Epidermal melanocyte (primary cell): ENCODE results near the gene CHN2.

Experiments
- DNase-seq: peaks from one replicate; pipeline ENCODE4 v3.0.0; 2011; ENCODE audit warnings: low spot score; ENCODE audit not compliant: insufficient read length

The CHN2 gene

DNA sequence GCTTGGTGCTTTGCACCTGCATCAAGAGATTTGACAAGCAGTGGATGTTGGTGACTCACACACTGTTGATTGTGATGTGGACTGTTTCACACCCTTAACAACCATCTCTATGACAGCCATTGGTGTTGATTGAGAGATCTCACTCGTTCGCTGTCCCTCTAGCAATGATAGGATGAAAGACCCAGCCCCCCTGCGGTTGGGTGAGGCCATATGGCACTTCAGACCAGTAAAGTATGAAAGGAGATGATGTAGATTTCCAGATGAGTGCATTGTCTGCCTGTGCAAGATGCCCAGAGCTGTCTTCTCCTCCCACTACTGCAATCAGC, 230.4 kb downstream of the CHN2 start:
- DNase-seq, result no peak

DNA sequence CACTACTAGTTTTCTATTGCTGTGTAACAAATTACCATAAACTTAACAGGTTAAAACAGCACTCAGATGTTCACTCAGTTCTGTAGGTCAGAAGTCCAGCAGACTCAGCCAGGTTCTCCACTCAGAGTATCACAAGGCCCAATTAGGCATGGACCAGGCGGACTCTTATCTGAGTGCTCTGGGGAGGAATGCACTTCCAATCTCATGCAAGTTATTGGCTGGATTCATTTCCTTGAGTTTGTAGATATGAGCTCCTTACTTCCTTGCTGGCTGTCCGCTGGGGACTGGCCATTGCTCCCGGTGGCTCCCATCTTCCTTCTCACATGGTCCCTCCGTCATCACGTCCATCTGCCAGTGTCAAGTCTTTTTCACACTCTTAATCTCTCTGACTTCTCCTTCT, 232.0 kb downstream of the CHN2 start:
- DNase-seq, result no peak

DNA sequence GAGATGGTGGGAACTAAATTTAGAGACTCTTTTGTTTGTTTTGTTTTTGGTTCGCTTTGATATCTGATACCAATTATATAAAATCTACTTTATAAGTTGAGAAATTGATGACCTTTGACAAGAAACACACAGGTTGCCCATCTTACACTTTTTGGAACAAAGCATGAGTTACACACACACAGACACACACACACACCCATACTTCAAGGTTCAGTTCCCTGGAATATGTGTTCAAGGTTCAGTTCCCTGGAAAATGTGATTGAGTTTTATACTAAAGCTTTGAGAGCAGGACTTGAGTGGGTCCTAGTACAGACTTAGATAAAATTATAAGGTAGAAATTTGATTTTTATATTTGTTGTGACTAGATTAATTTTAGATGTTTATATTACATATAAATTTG, 234.8 kb downstream of the CHN2 start:
- DNase-seq, result no peak

DNA sequence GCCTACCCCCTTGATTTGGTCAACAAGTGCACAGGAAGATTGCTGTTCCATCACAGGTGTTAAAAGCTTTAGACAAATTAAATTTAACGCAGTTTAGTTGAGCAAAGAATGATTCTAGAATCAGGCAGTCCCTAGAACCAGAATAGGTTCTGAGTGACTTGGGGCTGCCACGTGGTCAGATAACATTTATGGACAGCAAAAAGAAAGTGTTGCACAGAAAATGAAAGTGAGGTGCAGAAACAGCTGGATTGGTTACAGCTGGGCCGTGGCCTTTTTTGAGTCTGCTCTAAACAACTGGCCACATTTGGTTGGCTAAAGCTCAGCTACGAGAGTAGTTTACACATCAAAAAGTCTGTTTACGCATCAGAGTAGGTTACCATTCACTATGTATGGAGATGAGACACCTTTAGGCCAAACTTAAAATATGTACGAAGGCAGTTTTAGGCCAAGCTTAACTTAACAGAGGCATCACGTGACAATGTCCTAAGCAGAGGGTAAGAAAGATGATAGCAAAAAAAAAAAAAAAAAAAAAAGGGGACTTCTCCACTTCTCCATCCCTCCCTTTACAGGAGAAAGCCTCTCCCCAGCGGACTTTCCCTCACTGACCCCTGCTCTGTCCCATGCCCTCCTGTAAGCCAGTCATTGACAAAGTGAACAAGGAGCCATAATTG, 235.8 kb downstream of the CHN2 start:
- no peak for DNase-seq

- no peak for DNase-seq
These were observed 237.1 kb downstream of the CHN2 start for GRCh38 chr7:29431686-29432085.

DNA sequence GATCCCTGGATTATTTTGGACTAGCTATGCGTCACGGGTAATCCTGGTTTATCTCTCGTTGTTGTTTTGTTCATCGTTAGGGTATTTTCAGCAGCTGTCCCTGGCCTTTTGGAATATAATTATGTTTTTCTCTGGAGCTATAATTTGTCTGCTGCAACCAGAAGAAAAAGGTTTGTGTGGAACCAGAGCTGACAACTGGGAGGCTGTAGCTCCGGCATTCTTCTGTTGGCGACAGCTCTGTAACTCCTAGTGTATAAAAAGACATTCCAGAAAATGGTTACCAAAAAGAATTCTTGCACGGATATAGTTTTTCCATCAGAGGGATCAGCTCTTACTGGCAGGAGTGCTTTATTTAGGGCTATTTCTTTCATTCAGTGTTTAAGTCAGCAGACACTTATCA, 238.1 kb downstream of the CHN2 start:
- no peak for DNase-seq

- no peak for DNase-seq
These were observed 239.8 kb downstream of the CHN2 start for GRCh38 chr7:29434380-29434768.

GRCh38 chr7:29435167-29435566, 240.6 kb downstream of the CHN2 start:
- DNase-seq, result no peak

DNA sequence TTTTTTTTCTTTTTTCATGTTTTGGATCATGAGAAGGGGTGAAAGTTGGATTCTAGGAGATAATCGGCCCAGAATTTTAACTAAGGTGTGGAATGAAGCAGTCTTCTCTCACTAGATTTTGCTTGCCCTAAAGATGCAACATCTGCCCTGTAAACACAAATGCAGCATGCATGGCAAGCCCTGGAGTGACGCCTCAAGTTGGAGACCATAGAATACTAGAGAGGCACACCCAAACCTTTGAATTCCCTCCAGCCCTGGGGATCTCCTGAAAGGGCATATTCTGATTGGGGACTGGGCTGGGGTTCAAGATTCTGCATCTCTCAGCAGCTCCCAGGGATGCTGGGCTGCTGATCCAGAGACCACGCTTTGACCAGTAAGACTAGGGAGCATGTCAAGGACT, 241.3 kb downstream of the CHN2 start:
- DNase-seq, result no peak

- DNase-seq, result no peak
These were observed 247.6 kb downstream of the CHN2 start for GRCh38 chr7:29442146-29442545.

GRCh38 chr7:29443552-29443951, 249.0 kb downstream of the CHN2 start:
- no peak for DNase-seq

GRCh38 chr7:29444267-29444666, 249.7 kb downstream of the CHN2 start:
- no peak for DNase-seq

DNA sequence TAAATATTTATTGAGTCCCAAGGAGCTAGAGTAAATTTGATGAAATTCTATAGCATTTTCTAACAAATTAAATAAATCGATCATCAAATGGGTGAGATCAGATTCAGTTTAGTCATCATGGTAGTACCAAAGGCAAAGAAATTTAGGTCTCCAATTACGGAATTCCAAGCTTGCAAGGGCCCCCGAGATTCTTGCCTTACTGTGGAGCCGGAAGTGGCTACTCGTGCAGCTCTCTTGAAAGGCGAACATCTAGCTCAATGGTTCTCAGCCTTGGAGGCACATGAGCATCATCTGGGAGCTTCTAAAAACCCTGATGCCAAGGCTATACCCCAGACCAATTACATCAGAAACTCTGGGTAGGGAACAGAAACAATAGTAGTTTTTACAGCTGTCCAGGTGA, 251.2 kb downstream of the CHN2 start:
- no peak for DNase-seq

DNA sequence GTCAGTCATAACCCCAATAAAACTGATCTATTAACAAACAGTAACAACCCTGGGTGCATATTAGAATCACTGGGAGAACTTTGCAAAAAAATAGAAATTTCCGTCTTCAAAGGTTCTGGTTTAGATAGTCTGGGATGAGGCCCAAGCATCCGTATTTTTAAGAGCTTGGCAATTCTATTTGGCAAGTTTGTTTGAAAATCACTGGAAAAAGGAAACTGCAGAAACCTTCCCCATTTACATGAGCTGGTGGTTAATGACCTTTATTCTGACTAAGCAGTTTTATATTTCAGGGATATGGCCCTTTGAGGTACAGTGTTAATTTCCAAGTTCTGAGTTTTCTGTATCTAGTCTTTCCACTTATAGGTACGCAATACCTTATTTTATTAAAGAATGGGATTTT, 253.3 kb downstream of the CHN2 start:
- no peak for DNase-seq

GRCh38 chr7:29449569-29450260, 255.1 kb downstream of the CHN2 start:
- no peak for DNase-seq

- no peak for DNase-seq
These were observed 258.4 kb downstream of the CHN2 start for GRCh38 chr7:29453021-29453420.

GRCh38 chr7:29454464-29454863, 259.9 kb downstream of the CHN2 start:
- DNase-seq, result no peak

GRCh38 chr7:29454899-29455451, 260.4 kb downstream of the CHN2 start:
- no peak for DNase-seq

DNA sequence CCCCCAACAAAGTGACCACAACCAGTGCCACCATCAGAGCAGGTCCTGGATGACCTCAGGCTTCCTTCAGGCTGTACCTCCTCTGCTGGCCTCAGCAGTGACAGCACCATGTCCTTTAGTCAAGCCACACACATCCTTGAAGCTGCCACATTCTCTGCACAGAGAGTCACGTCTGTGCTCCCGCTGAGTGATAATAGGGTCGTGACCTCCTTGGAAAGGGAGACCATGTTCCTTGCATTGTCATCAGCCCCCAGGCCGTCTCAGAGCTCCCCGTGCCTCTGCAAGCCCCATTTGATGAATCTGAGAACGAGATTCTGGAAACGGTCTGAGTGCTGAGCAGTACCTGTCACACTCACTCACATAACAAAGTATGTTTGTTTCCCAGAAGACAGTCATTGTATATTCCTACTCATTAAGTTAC, 262.6 kb downstream of the CHN2 start:
- no peak for DNase-seq

DNA sequence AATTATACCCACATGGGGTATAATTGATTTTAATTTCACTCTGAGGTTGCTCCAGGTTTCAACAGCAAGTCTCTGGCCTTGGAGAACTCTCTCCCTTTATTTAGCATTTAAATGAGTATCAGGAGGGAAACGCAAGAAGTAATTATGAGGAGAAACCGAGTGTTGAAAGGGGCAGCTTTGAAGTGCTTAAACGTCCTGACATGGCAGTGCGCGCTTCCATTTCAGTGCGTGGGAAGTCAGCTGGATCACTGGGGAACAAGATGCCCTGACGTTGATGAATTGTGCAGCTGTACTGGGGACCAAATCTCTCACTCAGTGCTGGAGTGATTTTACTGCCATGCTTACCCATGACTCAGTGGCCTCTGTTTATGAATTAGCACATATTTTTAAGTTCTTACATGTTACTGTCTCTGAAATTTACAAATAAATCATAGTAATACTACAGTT, 263.0 kb downstream of the CHN2 start:
- DNase-seq, result no peak

DNA sequence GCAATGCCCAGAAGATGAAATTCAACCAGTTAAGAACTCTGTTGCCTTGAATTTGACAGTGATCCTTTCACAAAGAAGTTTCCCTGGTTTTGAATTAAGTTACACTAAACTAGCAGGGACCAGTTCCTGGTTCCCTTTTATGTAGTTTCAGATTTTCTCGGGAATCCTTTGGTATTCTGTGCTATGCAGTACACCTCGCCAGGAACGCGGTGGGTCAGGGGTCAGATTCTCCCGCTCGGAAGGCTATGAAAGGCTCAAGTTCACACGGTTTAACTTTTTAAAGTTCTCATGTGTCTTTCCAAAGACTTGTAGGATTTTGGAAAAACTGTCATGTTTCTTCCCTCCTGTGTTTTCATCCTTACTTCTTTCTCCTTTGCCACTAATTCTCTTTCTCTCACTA, 264.4 kb downstream of the CHN2 start:
- DNase-seq, result no peak

GRCh38 chr7:29459589-29459988, 265.0 kb downstream of the CHN2 start:
- no peak for DNase-seq

GRCh38 chr7:29461996-29462395, 267.4 kb downstream of the CHN2 start:
- no peak for DNase-seq
